Tibial nerve (tissue), 4 donors: ENCODE data around the gene GRM1. TPM values are rescaled to one million over a fixed set of nuclear protein-coding genes. Genes with fewer than 3 reads are reported as not detected.

Experiments
- DNase-seq, 2 donors: peaks; one replicate each; pipeline ENCODE4 v3.0.0-alpha.2; 2019; ENCODE audit warnings: low spot score in 2 of 2
- H3K27ac ChIP-seq, 4 donors: fragments of 200-600 bp; sonication (generic) in 3 of 4; one replicate each; pipeline ENCODE4 v1.5.1; 2017 to 2019; ENCODE audit warnings: mild to moderate bottlenecking in 1 of 4
- H3K27me3 ChIP-seq, 2 donors: fragments of 200-600 bp; sonication (generic) in 1 of 2; one replicate each; pipeline versions ENCODE4 v1.5.1 to v1.6.0; 2017 to 2019
- H3K36me3 ChIP-seq, 3 donors: fragments of 200-600 bp; sonication (generic); one replicate each; pipeline ENCODE4 v1.5.1; 2018 to 2019
- H3K4me1 ChIP-seq, 4 donors: fragments of 200-600 bp; sonication (generic) in 3 of 4; one replicate each; pipeline ENCODE4 v1.5.1; 2017 to 2019
- H3K4me3 ChIP-seq, 4 donors: fragments of 200-600 bp; sonication (generic) in 3 of 4; one replicate each; pipeline ENCODE4 v1.5.1; 2017 to 2019; ENCODE audit warnings: mild to moderate bottlenecking in 1 of 4, moderate library complexity in 1 of 4
- H3K9me3 ChIP-seq, 4 donors: fragments of 200-600 bp; sonication (generic) in 3 of 4; one replicate each; pipeline ENCODE4 v1.5.1; 2017 to 2019
- CTCF ChIP-seq, 5 experiments: fragments of 200-600 bp in 3 of 5; fragments of 450-650 bp in 2 of 5; sonication (generic) in 3 of 5; IDR thresholded peaks; one replicate each; pipeline ENCODE4 v1.5.1; 2016 to 2019; ENCODE audit warnings: antibody characterized with exemption in 5 of 5, mild to moderate bottlenecking in 3 of 5, moderate library complexity in 2 of 5
- EP300 ChIP-seq, 2 donors: sonication (generic); formaldehyde crosslinking; IDR thresholded peaks; one replicate each; pipeline ENCODE4 v1.6.1; 2017; ENCODE audit warnings: antibody characterized with exemption in 2 of 2, mild to moderate bottlenecking in 1 of 2
- POLR2A ChIP-seq, 2 donors: fragments of 450-650 bp; IDR thresholded peaks; one replicate each; pipeline ENCODE4 v1.6.1; 2017; ENCODE audit warnings: antibody characterized with exemption in 2 of 2, mild to moderate bottlenecking in 2 of 2, moderate library complexity in 2 of 2
- WGBS, 2 donors: methylation state at CpG; one replicate each; pipeline ENCODE4 v1.1.5; 2018; 5-methylcytosine and 5-hydroxymethylcytosine counted together
- total RNA-seq, 4 donors: library from RNA; depleted of rRNA; stranded (reverse); fragments of >200 nt; gene quantifications; one replicate each; pipeline ENCODE4 v1.1.0, GENCODE V29; 2016

The GRM1 gene
- total RNA-seq, 4 donors from 2014 or later = 0.30 to 0.63 (median 0.44) TPM; not detected in 1

GRCh38 chr6:146301764-146302163 lies 272.9 kb downstream of the GRM1 start:
- H3K36me3 ChIP-seq = no peaks in the 10 kb centered on the region
- DNase-seq = no peak
- TF ChIP-seq EP300 (IDR thresholded peaks at IDR 0.05) (no peak), CTCF (IDR thresholded peaks at IDR 0.05) (no peak)
- no peaks in the 10 kb centered on the region for H3K9me3 ChIP-seq
- H3K27me3 ChIP-seq = no peaks in the 10 kb centered on the region
- 83 to 84% methylated on average over 3 of the region's 3 CpGs for WGBS, 2 donors
- H3K4me1 ChIP-seq = no peaks in the 10 kb centered on the region
- H3K27ac ChIP-seq = no peak overlapping the region
- H3K4me3 ChIP-seq = no peak overlapping the region

- DNase-seq = no peak
- Histone ChIP-seq H3K4me1 (no peaks in the 10 kb centered on the region), H3K27me3 (no peaks in the 10 kb centered on the region), H3K9me3 (no peaks in the 10 kb centered on the region), H3K27ac (no peak overlapping the region), H3K36me3 (no peaks in the 10 kb centered on the region), H3K4me3 (no peak overlapping the region)
- TF ChIP-seq EP300 (IDR thresholded peaks at IDR 0.05) (no peak), CTCF (IDR thresholded peaks at IDR 0.05) (no peak), POLR2A (IDR thresholded peaks at IDR 0.05) (no peak)
Observed at GRCh38 chr6:146302994-146303393, 274.1 kb downstream of the GRM1 start.

GRCh38 chr6:146304181-146304580 lies 275.3 kb downstream of the GRM1 start:
- TF ChIP-seq EP300 (IDR thresholded peaks at IDR 0.05) = no peak
- TF ChIP-seq CTCF (IDR thresholded peaks at IDR 0.05) = no peak
- TF ChIP-seq POLR2A (IDR thresholded peaks at IDR 0.05) = no peak
- 78 to 86% methylated on average over 3 of the region's 3 CpGs for WGBS, 2 donors
- Histone ChIP-seq H3K9me3 (no peaks in the 10 kb centered on the region), H3K27ac (no peak overlapping the region), H3K4me3 (no peak overlapping the region), H3K4me1 (no peaks in the 10 kb centered on the region), H3K27me3 (no peaks in the 10 kb centered on the region), H3K36me3 (no peaks in the 10 kb centered on the region)
- no peak for DNase-seq

- TF ChIP-seq POLR2A (IDR thresholded peaks at IDR 0.05) = no peak
- no peak for TF ChIP-seq CTCF (IDR thresholded peaks at IDR 0.05)
- no peak for TF ChIP-seq EP300 (IDR thresholded peaks at IDR 0.05)
- WGBS, 2 donors = 10 to 13% methylated on average over 1 of the region's 1 CpG
- DNase-seq = no peak
Observed at GRCh38 chr6:146305092-146305491, 276.2 kb downstream of the GRM1 start.

GRCh38 chr6:146305951-146306350 lies 277.1 kb downstream of the GRM1 start:
- Histone ChIP-seq H3K27ac (no peak overlapping the region), H3K9me3 (no peaks in the 10 kb centered on the region), H3K27me3 (no peaks in the 10 kb centered on the region), H3K4me3 (no peak overlapping the region), H3K4me1 (no peaks in the 10 kb centered on the region), H3K36me3 (no peaks in the 10 kb centered on the region)
- 76 to 77% methylated on average over 3 of the region's 3 CpGs for WGBS, 2 donors
- DNase-seq = no peak
- TF ChIP-seq CTCF (IDR thresholded peaks at IDR 0.05) = no peak
- no peak for TF ChIP-seq POLR2A (IDR thresholded peaks at IDR 0.05)
- no peak for TF ChIP-seq EP300 (IDR thresholded peaks at IDR 0.05)

More at GRCh38 chr6:146305092-146305491, 276.2 kb downstream of the GRM1 start:
- Histone ChIP-seq H3K9me3 (no peaks in the 10 kb centered on the region), H3K27ac (no peak overlapping the region), H3K27me3 (no peaks in the 10 kb centered on the region), H3K4me3 (no peak overlapping the region), H3K4me1 (no peaks in the 10 kb centered on the region), H3K36me3 (no peaks in the 10 kb centered on the region)
